ENCODE data around the gene RALA.
"Not testable (repeated sequence)": the region's sequence is repeated elsewhere in the genome, so short reads cannot be mapped to it uniquely, and the experiment has no call there.

Gene RALA

DNA sequence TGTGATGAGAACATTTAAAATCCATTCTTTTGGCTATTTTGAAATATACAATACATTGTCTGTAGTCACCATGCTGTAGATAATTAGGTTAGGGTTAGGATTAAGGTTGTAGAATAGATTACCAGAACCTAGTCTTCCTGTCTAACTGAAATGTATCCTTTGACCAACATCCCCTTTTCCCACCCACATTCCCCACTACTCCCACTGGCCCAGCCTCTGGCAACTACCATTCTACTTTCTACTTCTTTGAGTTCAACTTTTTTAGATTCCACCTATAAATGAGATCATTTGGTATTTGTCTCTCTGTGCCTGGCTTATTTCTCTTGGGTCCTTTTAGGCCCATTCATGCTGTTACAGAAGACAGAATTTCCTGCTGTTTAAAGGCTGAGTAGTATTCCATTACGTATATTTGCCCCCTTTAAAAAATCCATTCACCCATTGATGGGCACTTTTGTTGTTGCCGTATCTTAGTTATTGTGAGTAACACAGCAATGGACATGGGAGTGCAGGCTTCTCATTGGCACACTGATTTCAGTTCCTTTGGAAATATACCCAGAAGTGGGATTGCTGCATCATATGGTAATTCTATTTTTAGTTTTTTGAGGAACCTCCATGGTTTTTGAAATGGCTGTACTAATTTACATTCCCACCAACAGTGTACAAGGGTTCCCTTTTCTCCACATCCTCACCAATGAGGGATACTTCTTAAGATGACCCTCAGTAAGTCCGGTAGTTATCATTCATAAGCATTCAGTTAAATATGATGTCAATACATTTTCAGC, 104.0 kb downstream of the RALA start:
- no peak for DNase-seq (ENCODE audit: low spot score)

DNA sequence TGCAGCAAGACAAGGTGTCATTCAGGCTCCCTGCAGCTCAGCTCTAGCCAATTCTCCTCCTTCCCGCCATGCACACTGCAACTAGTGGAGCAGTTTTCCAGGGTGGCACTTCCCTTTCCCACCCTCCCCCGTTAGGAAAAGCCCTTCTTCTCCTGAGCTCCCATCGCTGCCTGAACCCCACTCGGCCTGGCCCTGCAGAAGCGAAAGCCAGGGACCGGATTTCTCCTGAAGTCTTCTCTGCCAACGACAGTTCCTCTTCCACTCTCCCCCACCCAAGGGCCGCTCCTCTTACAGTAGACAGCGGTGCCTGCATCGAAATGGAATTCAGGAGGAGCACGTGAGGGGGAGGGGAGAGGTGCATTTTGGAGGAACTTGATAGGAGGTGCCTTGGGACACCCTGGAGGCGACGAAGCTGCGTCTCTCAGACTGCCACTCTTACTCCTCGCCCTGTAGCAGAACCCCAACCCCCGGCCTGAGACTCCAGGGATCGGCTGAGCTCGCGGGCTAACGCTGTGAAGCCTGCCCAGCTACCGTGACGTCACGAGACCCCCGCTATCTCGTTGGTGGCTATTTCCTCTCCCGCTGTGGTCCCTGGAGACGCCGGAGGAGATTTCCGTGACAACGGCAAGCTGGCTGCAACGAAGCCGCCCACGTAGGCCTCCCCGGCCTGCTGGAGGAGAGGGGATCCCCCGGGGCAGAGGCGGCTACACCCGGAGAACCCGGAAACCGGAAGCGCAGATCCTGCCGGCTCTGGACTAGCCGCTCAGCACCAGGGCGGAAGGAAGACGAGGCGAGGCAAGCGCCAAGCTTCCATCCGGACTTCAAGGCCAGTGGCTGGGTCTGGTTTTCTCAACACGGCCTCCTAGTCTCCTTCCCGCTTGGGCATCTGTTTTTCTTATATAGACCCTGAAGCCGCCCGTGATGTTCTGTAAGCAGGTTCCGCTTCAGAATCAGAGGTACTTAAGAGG, 109.7 kb downstream of the RALA start:
- DNase-seq (ENCODE audit: low spot score) = peak; percentile 97

DNA sequence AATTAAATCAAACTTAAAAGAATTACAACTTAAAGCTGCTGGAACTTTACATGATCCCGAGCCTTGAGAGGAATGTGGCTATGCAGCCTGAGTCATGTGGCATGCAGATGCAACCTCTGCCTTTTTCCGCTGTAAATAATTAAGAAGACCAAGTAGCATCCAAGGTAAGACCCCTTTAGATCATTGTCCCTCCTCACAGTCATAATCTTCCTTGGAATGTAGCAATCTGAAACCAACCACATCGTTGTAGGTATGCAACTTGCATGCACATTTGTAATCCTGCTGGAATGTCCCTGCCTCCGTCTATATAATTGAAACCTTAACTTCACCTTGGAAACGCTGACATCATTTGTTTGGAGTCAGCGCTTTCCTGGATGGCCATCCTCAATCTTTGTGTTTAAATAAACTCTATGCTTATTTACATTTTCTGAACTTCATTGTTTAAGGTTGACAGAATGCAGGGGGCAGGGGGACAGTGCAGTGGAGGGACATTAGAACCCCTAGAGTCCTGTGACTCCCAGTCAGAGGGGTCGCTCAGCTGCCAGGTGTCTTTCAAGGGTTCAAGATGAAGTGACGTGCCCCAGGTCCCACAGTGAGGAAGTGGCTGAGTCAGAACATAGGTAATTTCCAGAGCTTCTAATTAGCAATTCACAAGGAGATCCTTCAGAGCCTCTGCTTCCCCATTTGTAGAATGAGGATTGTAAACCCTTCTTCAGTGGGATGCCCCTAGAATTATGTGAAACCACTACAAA, 110.7 kb downstream of the RALA start:
- DNase-seq (ENCODE audit: low spot score) = peak; percentile 64

DNA sequence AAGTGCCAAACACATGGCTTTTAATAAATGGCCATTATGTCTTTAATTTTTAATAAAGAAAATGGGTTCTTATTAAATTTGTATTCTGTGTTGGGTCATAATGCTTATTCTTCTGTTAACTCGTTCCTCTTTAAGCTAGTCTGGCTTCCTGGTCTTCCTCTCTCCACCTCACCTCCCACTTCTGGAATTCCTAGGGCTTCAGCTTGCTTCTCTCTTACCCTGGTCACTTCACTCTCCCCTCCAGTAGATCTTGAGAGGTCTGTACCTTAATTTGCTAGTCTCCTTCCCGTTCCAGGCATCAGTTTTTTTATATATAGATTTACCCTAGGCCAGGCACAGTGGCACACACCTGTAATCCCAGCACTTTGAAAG, 111.2 kb downstream of the RALA start:
- DNase-seq (ENCODE audit: low spot score) = no peak

DNA sequence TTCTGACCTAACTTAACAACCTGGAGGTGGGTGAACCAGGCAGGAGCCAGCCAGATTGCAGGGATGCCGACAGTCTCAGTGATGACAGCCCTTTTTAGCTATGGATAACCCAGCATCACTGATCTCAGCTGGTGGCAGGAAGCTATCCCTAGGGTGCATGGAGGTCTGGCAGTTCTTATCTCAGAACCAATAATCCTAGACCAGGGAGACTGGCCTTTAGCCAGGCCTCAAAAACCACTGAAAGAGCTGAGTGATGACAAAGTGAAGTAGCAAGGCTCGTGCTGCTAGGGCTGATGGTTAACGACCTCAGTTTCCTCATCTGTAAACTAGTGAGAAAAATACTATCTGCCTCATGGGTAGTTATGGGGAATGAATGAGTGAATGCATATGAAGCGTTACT, 112.5 kb downstream of the RALA start:
- DNase-seq (ENCODE audit: low spot score) = no peak

DNA sequence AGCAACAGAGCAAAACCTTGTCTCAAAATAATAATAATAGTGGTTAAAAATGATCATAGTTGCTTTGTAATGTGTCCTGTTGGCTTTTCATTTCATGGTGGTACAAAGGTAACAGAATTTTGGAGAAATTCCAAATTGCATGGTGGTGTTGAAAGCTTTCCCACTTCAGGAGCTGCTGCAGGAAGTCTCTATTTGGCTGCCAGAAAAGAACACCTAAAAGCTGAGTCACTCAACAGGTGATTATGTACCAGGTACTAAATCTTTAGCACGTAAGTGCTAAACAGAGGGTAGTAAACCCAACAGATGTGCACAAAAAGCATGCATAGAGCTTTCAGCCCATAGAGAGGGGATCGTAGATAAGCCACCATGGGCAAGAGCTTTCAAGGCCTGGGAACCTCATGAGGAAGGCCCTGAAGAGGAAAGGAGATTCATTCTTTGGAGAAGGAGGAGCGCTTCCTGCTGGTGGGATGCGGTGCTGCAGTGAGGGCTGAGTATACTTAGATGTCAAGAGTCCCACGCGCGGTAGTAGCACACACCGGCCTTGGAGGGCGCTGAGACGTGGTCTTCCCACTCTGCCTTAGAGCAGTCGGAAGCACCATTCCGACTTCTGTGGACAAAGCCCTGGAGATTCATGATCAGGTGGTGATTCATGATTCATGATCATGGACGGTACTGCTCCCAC, 118.7 kb downstream of the RALA start:
- peak; percentile 58 for DNase-seq (ENCODE audit: low spot score)

DNA sequence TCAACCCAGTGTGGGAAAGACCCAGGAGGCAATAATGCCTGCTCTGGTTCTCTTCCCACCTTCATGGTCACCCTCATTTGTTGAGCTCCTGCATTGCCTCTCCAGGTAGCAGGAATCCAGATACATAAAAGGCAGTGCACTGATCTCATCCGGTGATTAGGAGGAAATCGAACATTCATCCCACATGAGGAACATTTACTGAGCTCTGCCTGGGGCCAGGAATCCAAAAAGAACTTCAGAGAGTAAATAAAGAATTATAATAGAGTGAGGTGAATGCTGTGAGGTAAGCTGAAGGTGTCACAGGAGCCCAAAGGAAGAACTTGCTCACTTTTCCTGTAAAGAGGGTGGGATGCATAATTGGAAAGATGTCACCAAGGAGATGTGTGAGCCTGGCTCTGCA, 121.2 kb downstream of the RALA start:
- DNase-seq (ENCODE audit: low spot score) = no peak

DNA sequence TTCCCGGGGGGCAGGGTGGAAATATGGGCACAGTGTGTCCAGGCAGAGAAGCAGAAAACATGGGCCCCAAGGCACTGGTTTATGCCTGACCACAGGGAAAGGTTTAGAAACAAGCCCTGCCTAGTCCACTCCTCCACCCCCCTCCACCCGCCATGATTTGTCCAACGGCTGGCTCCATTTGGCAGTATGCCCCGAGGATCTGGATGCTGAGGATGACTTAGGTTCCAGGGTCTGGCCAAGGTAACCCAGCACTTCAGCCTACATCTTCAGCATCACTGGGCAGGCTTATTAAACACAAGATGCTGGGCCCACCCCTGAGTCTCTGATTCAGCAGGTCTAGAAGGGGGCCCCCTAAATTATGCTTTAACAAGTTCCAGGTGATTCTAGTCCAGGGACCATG, 121.9 kb downstream of the RALA start:
- no peak for DNase-seq (ENCODE audit: low spot score)

DNA sequence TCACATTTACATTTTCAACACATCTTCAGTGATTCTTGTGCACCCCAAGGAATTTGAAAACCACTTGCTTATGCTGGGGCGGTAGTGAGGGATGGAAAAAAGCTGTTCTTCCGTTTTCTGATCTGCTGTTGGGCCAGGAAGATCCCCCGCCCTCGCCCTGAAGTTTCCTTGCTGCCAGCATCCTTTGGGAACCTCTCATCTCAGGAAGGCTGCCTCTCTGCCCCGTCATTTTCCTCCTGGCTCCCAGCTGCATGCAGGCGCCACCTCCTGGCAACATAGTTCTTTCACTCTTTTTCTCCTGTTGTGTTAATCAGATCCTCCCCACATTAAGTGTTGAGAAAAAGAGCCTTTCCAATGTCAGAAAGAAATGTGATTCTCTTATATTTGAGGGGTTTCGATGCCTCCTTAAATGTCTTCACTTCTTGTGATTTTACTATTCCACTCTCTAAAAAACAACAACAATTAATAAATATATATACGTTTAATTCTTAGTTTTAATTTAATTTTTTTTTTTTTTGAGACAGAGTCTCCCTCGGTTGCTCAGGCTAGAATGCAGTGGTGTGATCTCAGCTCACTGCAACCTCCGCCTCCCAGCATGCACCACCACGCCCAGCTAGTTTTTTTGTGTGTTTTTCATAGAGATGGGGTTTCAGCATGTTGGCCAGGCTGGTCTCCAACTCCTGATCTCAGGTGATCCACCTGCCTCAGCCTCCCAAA, 122.9 kb downstream of the RALA start:
- peak; percentile 90 for DNase-seq (ENCODE audit: low spot score)

DNA sequence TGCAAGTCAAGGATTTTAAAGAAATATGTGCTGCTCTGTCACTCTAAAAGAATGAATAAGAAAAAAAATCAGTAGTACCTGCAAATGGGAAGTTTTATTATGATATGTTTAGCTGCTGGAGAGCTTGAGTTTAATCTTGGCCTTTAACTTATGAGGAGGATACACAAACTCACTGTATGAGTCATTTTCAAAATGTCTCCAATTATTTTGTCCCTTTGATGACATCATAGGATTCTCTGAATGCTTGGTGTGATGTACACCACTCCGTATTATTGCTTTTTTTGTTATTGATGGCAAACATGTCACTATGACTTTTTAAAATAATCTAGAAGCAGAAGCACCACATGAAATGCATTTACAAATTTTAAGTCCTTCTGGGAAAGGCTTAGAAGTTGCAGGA, 125.8 kb downstream of the RALA start:
- DNase-seq (ENCODE audit: low spot score) = peak; percentile 52

DNA sequence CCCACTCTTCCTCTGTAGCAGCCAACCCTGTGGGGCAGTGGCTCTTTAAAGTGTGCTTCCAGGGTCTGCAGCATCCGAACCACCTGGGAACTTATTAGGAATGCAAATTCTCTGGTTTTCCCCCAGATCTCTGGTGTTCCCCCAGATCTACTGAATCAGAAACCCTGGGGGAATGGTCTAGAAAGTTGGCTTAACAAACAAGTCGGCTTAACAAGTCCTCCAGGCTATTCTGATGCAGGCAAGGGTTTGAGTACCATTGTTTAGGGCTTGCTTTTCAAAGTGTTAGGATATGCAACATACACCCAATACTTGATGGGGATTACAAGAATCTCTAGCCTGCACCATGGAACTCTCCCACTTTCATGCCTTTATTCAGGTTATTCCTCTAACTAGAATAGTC, 126.3 kb downstream of the RALA start:
- no peak for DNase-seq (ENCODE audit: low spot score)

DNA sequence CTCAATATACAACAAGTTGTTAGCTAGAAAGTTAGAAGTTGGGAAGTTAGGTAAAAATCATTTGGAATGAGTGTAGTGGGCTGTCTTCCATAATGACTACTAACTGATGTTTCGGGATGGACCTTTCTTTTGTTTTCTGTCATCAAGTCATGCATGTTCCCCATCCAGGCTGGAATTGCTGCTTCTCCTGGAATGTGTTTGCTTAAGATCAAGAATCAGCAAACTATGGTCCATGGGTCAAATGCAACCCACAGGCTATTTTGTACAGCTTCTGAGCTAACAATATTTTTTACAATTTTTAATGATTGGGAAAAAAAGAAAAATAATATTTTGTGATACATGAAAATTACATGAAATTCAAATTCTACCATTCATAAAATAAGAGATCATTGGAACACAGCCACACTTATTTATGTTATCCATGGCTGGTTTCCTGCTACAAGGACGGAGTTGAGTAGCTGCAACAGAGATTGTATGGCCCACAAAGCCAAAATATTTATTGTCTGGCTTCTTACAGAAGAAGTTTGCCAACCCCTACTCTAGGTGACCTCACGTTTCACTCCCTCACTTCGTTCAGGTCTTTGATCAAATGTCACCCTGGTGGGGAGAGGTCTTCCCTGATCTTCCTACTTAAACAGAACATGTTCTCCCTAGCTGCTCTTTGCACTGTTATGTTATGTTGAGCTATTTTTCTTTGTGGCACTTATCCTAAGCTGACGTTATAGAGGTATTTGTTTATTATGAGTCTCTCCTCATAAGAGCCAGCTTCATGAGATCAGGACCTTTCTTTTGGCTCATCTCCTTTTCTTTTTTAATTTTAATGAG, 127.1 kb downstream of the RALA start:
- no peak for DNase-seq (ENCODE audit: low spot score)

DNA sequence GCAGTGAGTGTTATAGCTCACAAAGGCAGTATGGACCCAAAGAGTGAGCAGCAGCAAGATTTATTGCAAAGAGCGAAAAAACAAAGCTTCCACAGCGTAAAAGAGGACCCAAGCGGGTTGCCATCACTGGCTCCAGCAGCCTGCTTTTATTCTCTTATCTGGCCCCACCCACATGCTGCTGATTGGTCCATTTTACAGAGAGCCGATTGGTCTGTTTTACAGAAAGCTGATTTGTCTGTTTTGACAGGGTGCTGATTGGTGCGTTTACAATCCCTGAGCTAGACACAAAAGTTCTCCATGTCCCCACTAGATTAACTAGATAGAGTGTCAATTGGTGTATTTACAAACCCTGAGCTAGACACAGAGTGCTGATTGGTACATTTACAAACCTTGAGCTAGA, 129.9 kb downstream of the RALA start:
- DNase-seq (ENCODE audit: low spot score) = not testable (repeated sequence)

DNA sequence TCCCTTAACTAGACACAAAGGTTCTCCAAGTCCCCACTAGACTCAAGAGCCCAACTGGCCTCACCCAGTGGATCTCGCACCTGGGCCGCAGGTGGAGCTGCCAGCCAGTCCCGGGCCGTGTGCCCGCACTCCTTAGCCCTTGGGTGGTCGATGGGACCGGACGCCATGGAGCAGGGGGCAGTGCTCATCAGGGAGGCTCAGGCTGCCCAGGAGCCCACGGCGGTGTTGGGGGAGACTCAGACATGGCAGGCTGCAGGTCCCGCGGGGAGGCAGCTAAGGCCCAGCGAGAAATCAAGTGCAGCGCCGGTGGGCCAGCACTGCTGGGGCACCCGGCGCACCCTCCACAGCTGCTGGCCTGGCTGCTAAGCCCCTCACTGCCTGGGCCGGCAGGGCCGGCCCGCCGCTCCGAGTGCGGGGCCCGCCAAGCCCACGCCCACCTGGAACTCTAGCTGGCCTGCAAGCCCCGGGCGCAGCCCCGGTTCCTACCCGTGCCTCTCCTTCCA, 130.5 kb downstream of the RALA start:
- DNase-seq (ENCODE audit: low spot score) = no peak

DNA sequence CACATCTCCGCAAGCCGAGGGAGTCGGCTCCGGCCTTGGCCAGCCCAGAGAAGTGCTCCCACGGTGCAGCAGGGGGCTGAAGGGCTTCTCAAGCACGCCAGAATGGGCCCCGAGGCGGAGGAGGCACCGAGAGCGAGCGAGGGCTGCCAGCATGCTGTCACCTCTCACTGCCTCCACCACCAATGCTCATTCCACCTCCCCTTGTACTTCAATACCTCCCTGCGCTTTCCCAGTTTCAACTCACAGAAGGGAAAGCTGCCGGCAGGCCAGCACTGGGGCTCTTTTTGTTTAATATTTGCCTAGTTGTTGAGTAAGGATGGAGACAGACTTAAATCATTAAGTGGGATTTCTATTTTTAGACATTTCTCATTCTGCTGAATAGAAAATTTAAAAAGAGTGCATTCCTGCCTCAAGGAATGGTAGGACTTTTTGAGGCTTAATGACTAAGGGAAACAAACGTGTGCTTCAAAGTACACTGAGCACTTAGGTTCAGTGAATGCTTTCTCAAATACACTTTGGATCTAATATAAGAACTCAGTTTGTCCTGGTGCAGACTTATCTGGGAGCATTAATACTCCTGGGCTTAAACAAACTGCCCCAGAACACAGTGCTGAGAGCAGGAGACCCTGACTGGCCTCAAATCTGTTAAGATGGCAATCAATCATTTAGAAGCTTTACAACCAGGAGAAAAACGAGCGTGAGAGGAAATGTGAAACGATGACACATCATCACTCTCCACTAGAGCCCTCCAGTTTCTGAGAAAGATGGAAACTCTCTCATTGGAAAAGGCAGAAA, 131.2 kb downstream of the RALA start:
- DNase-seq (ENCODE audit: low spot score) = peak; percentile 54

DNA sequence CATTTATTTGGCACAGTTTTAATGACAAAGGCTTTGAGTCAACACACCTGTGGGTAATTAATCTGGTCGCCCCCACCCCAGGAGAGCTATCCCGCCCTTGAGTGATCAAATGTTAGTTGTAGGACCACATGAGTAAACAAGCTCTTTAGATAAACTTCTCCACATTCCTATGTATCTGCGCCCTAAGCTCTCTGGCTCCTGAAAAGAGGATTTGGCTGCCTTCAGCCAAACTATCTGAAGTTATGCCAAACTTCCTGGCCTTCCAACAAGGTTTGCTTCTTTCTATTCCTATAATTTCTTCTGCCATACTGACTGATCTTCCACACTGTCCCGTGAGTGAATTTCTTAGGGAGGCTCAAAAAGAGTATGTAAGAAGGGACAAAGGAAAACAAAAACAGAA, 134.2 kb downstream of the RALA start:
- no peak for DNase-seq (ENCODE audit: low spot score)
